Upper lobe of left lung (tissue), 6 donors: ENCODE results near the gene CHST7. TPM values are rescaled to one million over a fixed set of nuclear protein-coding genes. Genes with fewer than 3 reads are reported as not detected.

Experiments used
- ATAC-seq, 2 donors: fragments of 200-7000 bp; cut with Tn5 transposase; one replicate each; pipeline ENCODE4 v1.9.1; 2022; ENCODE audit warnings: mild to moderate bottlenecking in 2 of 2, moderate library complexity in 2 of 2; ENCODE audit not compliant: low FRiP score in 2 of 2
- DNase-seq, 2 donors: peaks; one replicate each; pipeline ENCODE4 v3.0.0-alpha.2; 2019 to 2020
- H3K27ac ChIP-seq, 4 donors: fragments of 200-600 bp; sonication (generic); one replicate each; pipeline ENCODE4 v1.5.1; 2016 to 2019
- H3K27me3 ChIP-seq, 4 donors: fragments of 200-600 bp; sonication (generic); one replicate each; pipeline ENCODE4 v1.5.1; 2017 to 2019
- H3K36me3 ChIP-seq, 4 donors: fragments of 200-600 bp; sonication (generic); one replicate each; pipeline ENCODE4 v1.5.1; 2016 to 2019
- H3K4me1 ChIP-seq, 4 donors: fragments of 200-600 bp; sonication (generic); one replicate each; pipeline ENCODE4 v1.5.1; 2018 to 2019
- H3K4me3 ChIP-seq, 4 donors: fragments of 200-600 bp; sonication (generic); one replicate each; pipeline ENCODE4 v1.5.1; 2017 to 2019; ENCODE audit warnings: mild to moderate bottlenecking in 2 of 4, moderate library complexity in 1 of 4
- H3K9me3 ChIP-seq, 4 donors: fragments of 200-600 bp; sonication (generic); one replicate each; pipeline ENCODE4 v1.5.1; 2018 to 2019
- EP300 ChIP-seq, 4 donors: sonication (generic); formaldehyde crosslinking; IDR thresholded peaks; one replicate each; pipeline ENCODE4 v1.5.1; 2017; ENCODE audit warnings: antibody characterized with exemption in 4 of 4, control low read depth in 2 of 4
- POLR2A ChIP-seq, 4 donors: fragments of 450-650 bp; IDR thresholded peaks; one replicate each; pipeline ENCODE4 v1.5.1; 2016 to 2017; ENCODE audit warnings: antibody characterized with exemption in 4 of 4, mild to moderate bottlenecking in 2 of 4
- POLR2AphosphoS5 ChIP-seq, 2 donors: sonication (generic); formaldehyde crosslinking; IDR thresholded peaks; one replicate each; pipeline ENCODE4 v1.5.1; 2017; ENCODE audit warnings: antibody characterized with exemption in 2 of 2
- WGBS, 2 donors: methylation state at CpG; one replicate each; pipeline ENCODE4 v1.1.5; 2017 to 2018; 5-methylcytosine and 5-hydroxymethylcytosine counted together
- total RNA-seq, 6 donors: library from RNA; depleted of rRNA in 4 of 6; stranded (reverse); fragments of >200 nt in 4 of 6; gene quantifications; one replicate each; pipeline versions ENCODE4 v1.1.0 to v1.2.1, GENCODE V29; 2016 to 2021
- TF ChIP-seq, protein P1 (sequence below), 6 experiments: fragments of 450-650 bp in 4 of 6; fragments of 200-600 bp in 2 of 6; sonication (generic) in 2 of 6; IDR thresholded peaks; one replicate each; pipeline ENCODE4 v1.5.1; 2016 to 2019; ENCODE audit warnings: antibody characterized with exemption in 6 of 6
- donor health status: DM: no; HTN: no; CAD: no; lungs with moderate emphysema.
- donor health status: DM: no; HTN: yes; CAD: no; lungs with severe emphysema.

The CHST7 gene
- total RNA-seq, 6 donors from 2014 or later: 5.3 to 14.7 (median 9.1) TPM

DNA sequence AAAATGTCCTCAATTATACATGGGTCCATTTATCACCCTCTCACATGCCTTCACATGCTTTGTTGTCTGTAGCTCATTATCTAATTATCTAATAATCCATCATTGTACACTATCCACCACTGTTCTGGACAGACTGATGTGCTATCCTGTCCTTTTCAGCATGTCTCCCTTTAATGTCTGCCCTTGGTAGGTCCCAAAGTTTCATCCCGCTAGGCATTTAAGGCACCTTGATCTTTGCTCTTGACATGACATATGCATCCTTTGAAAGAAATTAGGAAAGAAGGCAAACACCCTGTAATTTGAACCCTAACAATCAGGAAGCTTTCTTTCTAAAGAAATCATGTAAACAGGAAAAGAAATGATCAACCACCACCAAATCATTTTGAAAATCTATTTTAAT, 5.7 kb downstream of the CHST7 start:
- TF ChIP-seq POLR2A (IDR thresholded peaks at IDR 0.05) (no peak), POLR2AphosphoS5 (IDR thresholded peaks at IDR 0.05) (no peak), EP300 (IDR thresholded peaks at IDR 0.05) (no peak)
- TF ChIP-seq, protein P1, sequence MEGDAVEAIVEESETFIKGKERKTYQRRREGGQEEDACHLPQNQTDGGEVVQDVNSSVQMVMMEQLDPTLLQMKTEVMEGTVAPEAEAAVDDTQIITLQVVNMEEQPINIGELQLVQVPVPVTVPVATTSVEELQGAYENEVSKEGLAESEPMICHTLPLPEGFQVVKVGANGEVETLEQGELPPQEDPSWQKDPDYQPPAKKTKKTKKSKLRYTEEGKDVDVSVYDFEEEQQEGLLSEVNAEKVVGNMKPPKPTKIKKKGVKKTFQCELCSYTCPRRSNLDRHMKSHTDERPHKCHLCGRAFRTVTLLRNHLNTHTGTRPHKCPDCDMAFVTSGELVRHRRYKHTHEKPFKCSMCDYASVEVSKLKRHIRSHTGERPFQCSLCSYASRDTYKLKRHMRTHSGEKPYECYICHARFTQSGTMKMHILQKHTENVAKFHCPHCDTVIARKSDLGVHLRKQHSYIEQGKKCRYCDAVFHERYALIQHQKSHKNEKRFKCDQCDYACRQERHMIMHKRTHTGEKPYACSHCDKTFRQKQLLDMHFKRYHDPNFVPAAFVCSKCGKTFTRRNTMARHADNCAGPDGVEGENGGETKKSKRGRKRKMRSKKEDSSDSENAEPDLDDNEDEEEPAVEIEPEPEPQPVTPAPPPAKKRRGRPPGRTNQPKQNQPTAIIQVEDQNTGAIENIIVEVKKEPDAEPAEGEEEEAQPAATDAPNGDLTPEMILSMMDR (IDR thresholded peaks at IDR 0.05): no peak
- 84 to 100% methylated on average over 1 of the region's 1 CpG for WGBS, 2 donors
- Histone ChIP-seq H3K9me3 (peaks cover 0 to under 1% (median 0%) of the 10 kb centered on the region in 4 donors), H3K27ac (no peak overlapping the region), H3K36me3 (no peaks in the 10 kb centered on the region), H3K27me3 (no peaks in the 10 kb centered on the region), H3K4me3 (no peak overlapping the region), H3K4me1 (peaks cover 3 to 21% (median 5%) of the 10 kb centered on the region in 4 donors)
- no peak for DNase-seq
- no peak for ATAC-seq

DNA sequence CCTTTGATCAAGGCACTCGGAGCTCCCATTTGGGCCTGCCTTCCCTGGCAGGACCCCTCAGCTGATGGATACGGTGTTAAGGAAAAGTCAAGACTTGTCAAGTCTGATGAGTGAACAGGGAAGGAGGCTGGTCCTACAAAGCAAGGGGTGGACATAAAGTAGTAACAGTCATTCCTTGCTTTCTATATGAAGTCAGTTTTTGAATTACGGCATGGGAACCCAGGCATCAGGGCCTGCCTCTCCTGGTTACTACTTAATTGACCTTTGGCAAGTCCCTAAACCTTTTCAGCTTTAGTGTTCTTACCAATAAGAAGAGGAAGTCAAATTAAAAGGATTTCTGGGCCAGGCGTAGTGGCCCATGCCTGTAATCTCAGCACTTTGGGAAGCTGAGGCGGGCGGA, 7.0 kb downstream of the CHST7 start:
- 91 to 92% methylated on average over 6 of the region's 6 CpGs for WGBS, 2 donors
- no peak for DNase-seq
- Histone ChIP-seq H3K27me3 (no peaks in the 10 kb centered on the region), H3K4me1 (peaks cover 0 to 7% (median 4%) of the 10 kb centered on the region in 4 donors), H3K4me3 (no peak overlapping the region), H3K36me3 (no peaks in the 10 kb centered on the region), H3K9me3 (no peaks in the 10 kb centered on the region), H3K27ac (no peak overlapping the region)
- no peak for TF ChIP-seq POLR2A (IDR thresholded peaks at IDR 0.05)
- TF ChIP-seq EP300 (IDR thresholded peaks at IDR 0.05): no peak
- TF ChIP-seq POLR2AphosphoS5 (IDR thresholded peaks at IDR 0.05): no peak
- TF ChIP-seq, protein P1 (IDR thresholded peaks at IDR 0.05): no peak
- no peak for ATAC-seq

DNA sequence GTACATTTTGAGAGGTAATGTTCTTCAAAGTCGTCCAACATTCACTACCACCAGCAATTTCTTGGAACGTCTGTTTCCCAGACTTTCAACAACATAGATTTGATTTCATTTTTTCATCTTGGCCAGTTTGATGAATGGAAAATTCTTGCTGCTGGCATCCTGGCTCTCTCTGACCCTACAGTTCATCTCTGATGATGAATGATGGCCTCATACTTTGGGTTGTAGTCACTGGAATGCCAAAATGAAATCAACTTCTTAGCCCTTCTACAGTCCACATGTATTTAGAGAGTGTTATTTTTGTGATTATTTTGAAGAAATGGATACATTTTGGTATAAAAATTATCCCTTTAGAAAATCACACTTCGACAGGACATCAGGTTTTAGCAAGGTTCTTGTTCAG, 8.8 kb downstream of the CHST7 start:
- WGBS, 2 donors: 63 to 79% methylated on average over 3 of the region's 3 CpGs
- Histone ChIP-seq H3K27ac (no peak overlapping the region), H3K4me3 (no peak overlapping the region), H3K36me3 (no peaks in the 10 kb centered on the region), H3K27me3 (no peaks in the 10 kb centered on the region), H3K4me1 (peaks cover 0 to 9% (median 2%) of the 10 kb centered on the region in 4 donors), H3K9me3 (no peaks in the 10 kb centered on the region)
- TF ChIP-seq POLR2AphosphoS5 (IDR thresholded peaks at IDR 0.05): no peak
- no peak for TF ChIP-seq POLR2A (IDR thresholded peaks at IDR 0.05)
- TF ChIP-seq, protein P1 (IDR thresholded peaks at IDR 0.05): no peak
- DNase-seq (no peak), ATAC-seq (no peak)

DNA sequence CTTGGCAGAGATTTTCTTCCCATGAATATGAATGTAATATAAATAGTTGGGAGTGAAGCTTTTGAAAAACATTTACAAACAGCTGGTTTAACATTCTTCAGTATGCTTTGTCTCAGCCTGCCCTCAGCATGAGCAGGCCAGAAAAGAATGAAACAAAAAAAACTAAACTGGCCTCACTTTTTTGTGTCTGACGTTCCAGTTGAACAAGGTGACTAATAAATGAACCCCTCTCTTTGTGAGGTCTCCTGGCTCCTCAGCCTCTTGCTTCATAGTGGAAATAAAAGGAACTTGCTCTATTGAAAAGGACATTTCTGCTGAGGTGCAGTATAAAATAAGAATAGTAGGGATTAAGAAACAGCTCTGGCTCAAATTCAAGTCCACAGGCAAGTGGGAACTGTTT, 9.4 kb downstream of the CHST7 start:
- no peak overlapping the region for H3K4me3 ChIP-seq
- peak in 1 of 2 donors; percentile 58 for ATAC-seq
- no peaks in the 10 kb centered on the region for H3K27me3 ChIP-seq
- H3K36me3 ChIP-seq: no peaks in the 10 kb centered on the region
- H3K4me1 ChIP-seq: peaks cover 5 to 15% (median 9%) of the 10 kb centered on the region in 4 donors
- TF ChIP-seq POLR2AphosphoS5 (IDR thresholded peaks at IDR 0.05) (no peak), EP300 (IDR thresholded peaks at IDR 0.05) (no peak), POLR2A (IDR thresholded peaks at IDR 0.05) (no peak)
- TF ChIP-seq, protein P1 (IDR thresholded peaks at IDR 0.05): no peak
- DNase-seq: no peak
- no peak overlapping the region for H3K27ac ChIP-seq
- no peaks in the 10 kb centered on the region for H3K9me3 ChIP-seq
- WGBS, 2 donors: 28 to 31% methylated on average over 1 of the region's 1 CpG

DNA sequence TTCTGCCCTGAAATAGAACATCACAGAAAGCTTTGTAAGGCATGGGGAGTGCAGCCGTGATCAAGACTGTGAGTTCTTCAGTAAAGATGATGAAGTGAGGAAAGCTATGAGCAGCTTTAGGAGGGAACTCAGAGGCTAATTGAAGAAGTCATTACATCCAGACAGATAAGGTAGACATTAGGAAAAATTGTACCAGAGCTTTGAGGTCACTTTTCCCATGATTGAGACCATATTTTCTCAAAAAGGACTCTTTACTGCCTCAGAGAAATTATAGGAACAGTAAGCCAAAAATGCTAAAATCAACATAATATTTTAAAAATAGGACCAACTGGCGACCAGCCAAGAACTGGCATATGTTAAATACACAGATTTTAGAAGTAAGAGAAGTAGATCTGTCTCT, 11.2 kb downstream of the CHST7 start:
- H3K4me3 ChIP-seq: no peak overlapping the region
- H3K27me3 ChIP-seq: no peaks in the 10 kb centered on the region

More for the DNA sequence above, 11.2 kb downstream of the CHST7 start:
- no peak for DNase-seq
- TF ChIP-seq POLR2A (IDR thresholded peaks at IDR 0.05): no peak
- no peak for TF ChIP-seq EP300 (IDR thresholded peaks at IDR 0.05)
- no peak for TF ChIP-seq POLR2AphosphoS5 (IDR thresholded peaks at IDR 0.05)
- TF ChIP-seq, protein P1 (IDR thresholded peaks at IDR 0.05): no peak
- Histone ChIP-seq H3K4me1 (peaks cover 11 to 20% (median 14%) of the 10 kb centered on the region in 4 donors), H3K27ac (no peak overlapping the region), H3K36me3 (no peaks in the 10 kb centered on the region), H3K9me3 (no peaks in the 10 kb centered on the region)
- 60 to 67% methylated on average over 2 of the region's 2 CpGs for WGBS, 2 donors
- ATAC-seq: no peak
